HCT116 (cell line): ENCODE results near the gene FBXO42. TPM values are rescaled to one million over a fixed set of nuclear protein-coding genes. Genes with fewer than 3 reads are reported as not detected.

Experiments used
- ATAC-seq: fragments of 200-7000 bp; cut with Tn5 transposase; 2 replicates; pipeline ENCODE4 v1.9.1; 2020; ENCODE audit warnings: mild to moderate bottlenecking, moderate library complexity
- BruUV-seq: library from RNA; stranded (reverse); fragments of 400-500 nt; replicated peaks from 2 replicates; lab custom pipeline; 2021; lab: Mats Ljungman, UMichigan
- CTCF ChIA-PET: fragments of 300-600 bp; sonication (Branson Sonifier 250); formaldehyde crosslinking; loops from one replicate; lab custom pipeline; 2021; ENCODE audit warnings: antibody characterized with exemption; lab: Charles Lee
- POLR2A ChIA-PET: fragments of 300-600, 350-600 bp; sonication (Branson Sonifier 250); formaldehyde crosslinking; loops from one replicate; lab custom pipeline; 2021; ENCODE audit warnings: antibody characterized with exemption; lab: Charles Lee
- RAD21 ChIA-PET, 2 experiments: fragments of 300-600 bp; sonication (Branson Sonifier 250); formaldehyde crosslinking; loops; one replicate each; lab custom pipeline; 2023; ENCODE audit warnings: low total read pairs in 2 of 2; ENCODE audit not compliant: uncharacterized antibody in 2 of 2, unreplicated experiment in 2 of 2, low non-redundant PET in 1 of 2; lab: Charles Lee
- DNase-seq: peaks from one replicate; pipeline ENCODE4 v3.0.0-alpha.2; 2010; ENCODE audit warnings: low read depth, low spot score
- H2AFZ ChIP-seq: fragments of 200-600 bp; shearing (Covaris generic), sonication (generic); 2 replicates; pipeline ENCODE4 v1.6.1; 2017; ENCODE audit warnings: low read depth, mixed run types, mixed read lengths, antibody characterized with exemption, low read length; ENCODE audit not compliant: poor library complexity, severe bottlenecking
- H3K27ac ChIP-seq: 2 replicates; pipeline ENCODE4 v1.5.1; 2012; ENCODE audit warnings: low read depth, low read length
- H3K27me3 ChIP-seq: fragments of 200-600 bp; sonication (generic); 2 replicates; pipeline ENCODE4 v1.6.1; 2016; ENCODE audit warnings: mixed run types, low read length, mixed read lengths; ENCODE audit not compliant: insufficient read depth
- H3K36me3 ChIP-seq, 2 experiments: fragments of 200-500 bp in 1 of 2; fragments of 200-600 bp in 1 of 2; sonication (Bioruptor generic) in 1 of 2; sonication (generic) in 1 of 2; 2 replicates each; pipeline versions ENCODE4 v1.5.1 to v1.6.1; 2014 to 2016; ENCODE audit warnings: low read length in 2 of 2, inconsistent platforms in 1 of 2, mixed read lengths in 1 of 2, mixed run types in 1 of 2; ENCODE audit not compliant: insufficient read depth in 2 of 2, control insufficient read depth in 1 of 2
- H3K4me1 ChIP-seq, 2 experiments: fragments of 200-600 bp in 1 of 2; sonication (generic) in 1 of 2; 2 replicates each; pipeline versions ENCODE4 v1.5.1 to v1.6.1; 2012 to 2017; ENCODE audit warnings: low read length in 2 of 2, inconsistent platforms in 1 of 2, mild to moderate bottlenecking in 1 of 2, mixed read lengths in 1 of 2, mixed run types in 1 of 2, moderate library complexity in 1 of 2; ENCODE audit not compliant: insufficient read depth in 2 of 2, control insufficient read depth in 1 of 2
- H3K4me2 ChIP-seq: fragments of 200-600 bp; sonication (generic); 2 replicates; pipeline ENCODE4 v1.6.1; 2017; ENCODE audit warnings: mixed run types, low read length, mixed read lengths
- H3K4me3 ChIP-seq, 2 experiments: fragments of 200-600 bp in 1 of 2; sonication (generic) in 1 of 2; replicated peaks in 1 of 2; 2 replicates each; pipeline ENCODE4 v1.5.1; 2011 to 2016; ENCODE audit warnings: low read length in 2 of 2, control low read depth in 1 of 2, low read depth in 1 of 2, mild to moderate bottlenecking in 1 of 2, mixed read lengths in 1 of 2, mixed run types in 1 of 2
- H3K79me2 ChIP-seq: fragments of 200-600 bp; sonication (generic); 2 replicates; pipeline ENCODE4 v1.6.1; 2017; ENCODE audit warnings: mild to moderate bottlenecking, mixed run types, low read length, moderate library complexity, mixed read lengths; ENCODE audit not compliant: insufficient read depth
- H3K9ac ChIP-seq: fragments of 200-600 bp; sonication (generic); 2 replicates; pipeline ENCODE4 v1.6.1; 2016; ENCODE audit warnings: low read length, mixed read lengths
- H3K9me2 ChIP-seq: fragments of 200-600 bp; sonication (generic), shearing (Covaris generic); 2 replicates; pipeline ENCODE4 v1.6.1; 2017; ENCODE audit warnings: mixed run types, mild to moderate bottlenecking, moderate library complexity; ENCODE audit not compliant: insufficient read depth
- H3K9me3 ChIP-seq, 2 experiments: fragments of 200-500 bp in 1 of 2; fragments of 200-600 bp in 1 of 2; sonication (Bioruptor generic) in 1 of 2; sonication (generic) in 1 of 2; 2 replicates each; pipeline ENCODE4 v1.6.1; 2014 to 2017; ENCODE audit warnings: low read length in 2 of 2, mixed read lengths in 2 of 2, inconsistent platforms in 1 of 2, low read depth in 1 of 2, mild to moderate bottlenecking in 1 of 2, mixed run types in 1 of 2, moderate library complexity in 1 of 2; ENCODE audit not compliant: control insufficient read depth in 1 of 2, insufficient read depth in 1 of 2
- H4K20me1 ChIP-seq: fragments of 200-600 bp; sonication (generic), shearing (Covaris generic); 2 replicates; pipeline ENCODE4 v1.6.1; 2017; ENCODE audit warnings: mixed run types, mild to moderate bottlenecking, moderate library complexity; ENCODE audit not compliant: insufficient read depth
- CEBPB ChIP-seq: IDR thresholded peaks from 2 replicates; pipeline ENCODE4 v1.6.1; 2012; ENCODE audit warnings: low read depth
- ELF1 ChIP-seq: IDR thresholded peaks from 2 replicates; pipeline ENCODE4 v1.6.1; 2012; ENCODE audit warnings: low read depth, borderline replicate concordance
- EZH2 ChIP-seq: fragments of 200-600 bp; sonication (generic); IDR thresholded peaks from 2 replicates; pipeline ENCODE4 v1.6.1; 2017; ENCODE audit warnings: antibody characterized with exemption, mixed run types
- JUND ChIP-seq: IDR thresholded peaks from 2 replicates; pipeline ENCODE4 v1.6.1; 2012
- POLR2A ChIP-seq: IDR thresholded peaks from 2 replicates; pipeline ENCODE4 v1.7.0; 2011; ENCODE audit warnings: borderline replicate concordance; ENCODE audit not compliant: insufficient read depth, insufficient read length; ENCODE audit errors: extremely low read depth
- RAD21 ChIP-seq: IDR thresholded peaks from 2 replicates; pipeline ENCODE4 v1.6.1; 2012; ENCODE audit warnings: low read depth, mild to moderate bottlenecking
- SIN3A ChIP-seq: IDR thresholded peaks from 2 replicates; pipeline ENCODE4 v1.6.1; 2012; ENCODE audit warnings: low read depth
- SP1 ChIP-seq: IDR thresholded peaks from 2 replicates; pipeline ENCODE4 v1.6.1; 2012; ENCODE audit warnings: low read depth
- SRF ChIP-seq: IDR thresholded peaks from 2 replicates; pipeline ENCODE4 v1.6.1; 2012; ENCODE audit warnings: low read depth
- TCF7L2 ChIP-seq: IDR thresholded peaks from 2 replicates; pipeline ENCODE4 v1.7.0; 2011; ENCODE audit warnings: borderline replicate concordance, inconsistent platforms; ENCODE audit not compliant: insufficient read depth, insufficient read length; ENCODE audit errors: extremely low read depth
- YY1 ChIP-seq: IDR thresholded peaks from 2 replicates; pipeline ENCODE4 v1.6.1; 2011; ENCODE audit warnings: low read length, low read depth, moderate library complexity, mild to moderate bottlenecking; ENCODE audit not compliant: insufficient replicate concordance; ENCODE audit errors: extremely low read depth
- ZFX ChIP-seq: fragments of 450-650 bp; IDR thresholded peaks from 2 replicates; pipeline ENCODE4 v1.6.1; 2017
- ZNF274 ChIP-seq: fragments of 200-500 bp; sonication (Bioruptor generic); IDR thresholded peaks from 2 replicates; pipeline ENCODE4 v1.6.1; 2014; ENCODE audit warnings: mild to moderate bottlenecking, low read depth, low read length, inconsistent platforms
- intact Hi-C: fragments of 100-400 bp; cut with micrococcal nuclease; formaldehyde crosslinking; loops from 2 replicates; pipeline ENCODE4 v1.10.0; 2022
- total RNA-seq: library from RNA; stranded (reverse); gene quantifications from one replicate; pipeline ENCODE4 v1.2.1, GENCODE V29; 2021; ENCODE audit not compliant: unreplicated experiment
- TF ChIP-seq, protein P1 (sequence below): IDR thresholded peaks from 2 replicates; pipeline ENCODE4 v1.6.1; 2012; ENCODE audit warnings: low read depth
- TF ChIP-seq, protein P2 (sequence below): IDR thresholded peaks from 2 replicates; pipeline ENCODE4 v1.6.1; 2011; ENCODE audit warnings: mild to moderate bottlenecking, low read length, moderate library complexity; ENCODE audit not compliant: insufficient replicate concordance; ENCODE audit errors: extremely low read depth
- TF ChIP-seq, protein P3 (sequence below): IDR thresholded peaks from 2 replicates; pipeline ENCODE4 v1.6.1; 2012

The FBXO42 gene
- total RNA-seq, 1 experiment from 2014 or later = 20.6 TPM

DNA sequence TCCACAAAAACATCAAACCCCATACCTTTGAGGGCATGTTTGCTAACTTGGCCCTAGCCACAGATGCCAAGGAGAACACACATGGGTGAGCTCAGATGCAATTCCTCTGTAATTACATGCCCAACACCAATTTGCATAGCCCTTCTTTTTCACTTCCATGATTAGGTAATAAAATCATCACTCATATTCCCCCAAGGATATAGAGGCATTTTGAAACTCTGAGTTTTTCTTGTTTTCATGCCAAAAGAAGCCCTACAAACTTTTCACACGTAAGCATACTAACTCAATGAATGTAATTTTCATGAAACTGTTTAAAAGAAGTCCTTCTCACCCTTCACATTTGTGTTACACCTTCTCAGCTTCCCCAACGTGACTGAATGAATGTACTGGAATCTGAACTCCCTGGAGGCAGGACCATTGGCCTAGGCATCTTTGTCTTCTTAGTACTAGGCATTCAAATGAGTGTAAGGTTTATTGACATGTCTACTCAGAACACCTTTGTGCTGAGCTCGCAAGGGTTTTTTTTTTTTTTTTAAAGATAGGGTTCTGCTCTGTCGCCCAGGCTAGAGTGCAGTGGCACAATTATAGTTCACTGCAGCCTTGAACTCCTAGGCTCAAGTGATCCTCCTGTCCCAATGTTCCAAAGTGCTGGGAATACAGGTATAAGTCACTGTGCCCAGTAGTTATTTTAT lies 31.0 kb downstream of the FBXO42 start:
- H3K9me2 ChIP-seq = no peaks in the 10 kb centered on the region
- H4K20me1 ChIP-seq = peaks cover 9% of the 10 kb centered on the region; the same call in 1 of the 2 replicates
- no peak overlapping the region for H2AFZ ChIP-seq
- H3K4me3 ChIP-seq = no peak overlapping the region
- H3K9me3 ChIP-seq = no peaks in the 10 kb centered on the region
- H3K36me3 ChIP-seq = no peaks in the 10 kb centered on the region
- ATAC-seq (no peak), DNase-seq (no peak)
- no TSS peak for BruUV-seq
- no peak overlapping the region for H3K4me2 ChIP-seq
- H3K9ac ChIP-seq = no peak overlapping the region
- intact Hi-C loops = no loop called here
- POLR2A ChIA-PET = no interaction called here
- peaks cover 61% of the 10 kb centered on the region for H3K79me2 ChIP-seq
- no peaks in the 10 kb centered on the region for H3K27me3 ChIP-seq
- peaks cover 13 to 17% of the 10 kb centered on the region in 2 experiments for H3K4me1 ChIP-seq
- TF ChIP-seq ZNF274 (no peak), ELF1 (no peak), RAD21 (no peak), YY1 (no peak), ZFX (no peak), SIN3A (no peak), SP1 (no peak), JUND (no peak), POLR2A (no peak), SRF (no peak), TCF7L2 (no peak), EZH2 (no peak), CEBPB (no peak)
- TF ChIP-seq, protein P1, sequence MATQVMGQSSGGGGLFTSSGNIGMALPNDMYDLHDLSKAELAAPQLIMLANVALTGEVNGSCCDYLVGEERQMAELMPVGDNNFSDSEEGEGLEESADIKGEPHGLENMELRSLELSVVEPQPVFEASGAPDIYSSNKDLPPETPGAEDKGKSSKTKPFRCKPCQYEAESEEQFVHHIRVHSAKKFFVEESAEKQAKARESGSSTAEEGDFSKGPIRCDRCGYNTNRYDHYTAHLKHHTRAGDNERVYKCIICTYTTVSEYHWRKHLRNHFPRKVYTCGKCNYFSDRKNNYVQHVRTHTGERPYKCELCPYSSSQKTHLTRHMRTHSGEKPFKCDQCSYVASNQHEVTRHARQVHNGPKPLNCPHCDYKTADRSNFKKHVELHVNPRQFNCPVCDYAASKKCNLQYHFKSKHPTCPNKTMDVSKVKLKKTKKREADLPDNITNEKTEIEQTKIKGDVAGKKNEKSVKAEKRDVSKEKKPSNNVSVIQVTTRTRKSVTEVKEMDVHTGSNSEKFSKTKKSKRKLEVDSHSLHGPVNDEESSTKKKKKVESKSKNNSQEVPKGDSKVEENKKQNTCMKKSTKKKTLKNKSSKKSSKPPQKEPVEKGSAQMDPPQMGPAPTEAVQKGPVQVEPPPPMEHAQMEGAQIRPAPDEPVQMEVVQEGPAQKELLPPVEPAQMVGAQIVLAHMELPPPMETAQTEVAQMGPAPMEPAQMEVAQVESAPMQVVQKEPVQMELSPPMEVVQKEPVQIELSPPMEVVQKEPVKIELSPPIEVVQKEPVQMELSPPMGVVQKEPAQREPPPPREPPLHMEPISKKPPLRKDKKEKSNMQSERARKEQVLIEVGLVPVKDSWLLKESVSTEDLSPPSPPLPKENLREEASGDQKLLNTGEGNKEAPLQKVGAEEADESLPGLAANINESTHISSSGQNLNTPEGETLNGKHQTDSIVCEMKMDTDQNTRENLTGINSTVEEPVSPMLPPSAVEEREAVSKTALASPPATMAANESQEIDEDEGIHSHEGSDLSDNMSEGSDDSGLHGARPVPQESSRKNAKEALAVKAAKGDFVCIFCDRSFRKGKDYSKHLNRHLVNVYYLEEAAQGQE = no peak
- TF ChIP-seq, protein P2, sequence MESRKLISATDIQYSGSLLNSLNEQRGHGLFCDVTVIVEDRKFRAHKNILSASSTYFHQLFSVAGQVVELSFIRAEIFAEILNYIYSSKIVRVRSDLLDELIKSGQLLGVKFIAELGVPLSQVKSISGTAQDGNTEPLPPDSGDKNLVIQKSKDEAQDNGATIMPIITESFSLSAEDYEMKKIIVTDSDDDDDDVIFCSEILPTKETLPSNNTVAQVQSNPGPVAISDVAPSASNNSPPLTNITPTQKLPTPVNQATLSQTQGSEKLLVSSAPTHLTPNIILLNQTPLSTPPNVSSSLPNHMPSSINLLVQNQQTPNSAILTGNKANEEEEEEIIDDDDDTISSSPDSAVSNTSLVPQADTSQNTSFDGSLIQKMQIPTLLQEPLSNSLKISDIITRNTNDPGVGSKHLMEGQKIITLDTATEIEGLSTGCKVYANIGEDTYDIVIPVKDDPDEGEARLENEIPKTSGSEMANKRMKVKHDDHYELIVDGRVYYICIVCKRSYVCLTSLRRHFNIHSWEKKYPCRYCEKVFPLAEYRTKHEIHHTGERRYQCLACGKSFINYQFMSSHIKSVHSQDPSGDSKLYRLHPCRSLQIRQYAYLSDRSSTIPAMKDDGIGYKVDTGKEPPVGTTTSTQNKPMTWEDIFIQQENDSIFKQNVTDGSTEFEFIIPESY = no peak
- TF ChIP-seq, protein P3, sequence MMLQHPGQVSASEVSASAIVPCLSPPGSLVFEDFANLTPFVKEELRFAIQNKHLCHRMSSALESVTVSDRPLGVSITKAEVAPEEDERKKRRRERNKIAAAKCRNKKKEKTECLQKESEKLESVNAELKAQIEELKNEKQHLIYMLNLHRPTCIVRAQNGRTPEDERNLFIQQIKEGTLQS = no peak
- no peak overlapping the region for H3K27ac ChIP-seq
- CTCF ChIA-PET = no interaction called here
- RAD21 ChIA-PET = no interaction called here
